Mucosa of stomach (tissue), 1 donor: ENCODE results near the gene BLVRB.
"Not testable (repeated sequence)": the region's sequence is repeated elsewhere in the genome, so short reads cannot be mapped to it uniquely, and the experiment has no call there.

Experiments used
- H3K27me3 ChIP-seq: one replicate; pipeline ENCODE4 v1.7.0; 2013; ENCODE audit warnings: mild to moderate bottlenecking, low read length; ENCODE audit not compliant: control insufficient read depth, insufficient read depth
- H3K36me3 ChIP-seq: one replicate; pipeline ENCODE4 v1.7.0; 2013; ENCODE audit warnings: low read length; ENCODE audit not compliant: control insufficient read depth, insufficient read depth
- H3K4me1 ChIP-seq: one replicate; pipeline ENCODE4 v1.7.0; 2013; ENCODE audit warnings: mild to moderate bottlenecking, low read length; ENCODE audit not compliant: control insufficient read depth, insufficient read depth
- H3K4me3 ChIP-seq: one replicate; pipeline ENCODE4 v1.7.0; 2013; ENCODE audit warnings: low read length
- H3K9ac ChIP-seq: one replicate; pipeline ENCODE4 v1.7.0; 2013; ENCODE audit warnings: mild to moderate bottlenecking, low read length, moderate library complexity
- H3K9me3 ChIP-seq: one replicate; pipeline ENCODE4 v1.7.0; 2013; ENCODE audit warnings: mild to moderate bottlenecking, low read length, moderate library complexity; ENCODE audit not compliant: control insufficient read depth
- donor health status: Pancreatic carcinoma.

Gene BLVRB

DNA sequence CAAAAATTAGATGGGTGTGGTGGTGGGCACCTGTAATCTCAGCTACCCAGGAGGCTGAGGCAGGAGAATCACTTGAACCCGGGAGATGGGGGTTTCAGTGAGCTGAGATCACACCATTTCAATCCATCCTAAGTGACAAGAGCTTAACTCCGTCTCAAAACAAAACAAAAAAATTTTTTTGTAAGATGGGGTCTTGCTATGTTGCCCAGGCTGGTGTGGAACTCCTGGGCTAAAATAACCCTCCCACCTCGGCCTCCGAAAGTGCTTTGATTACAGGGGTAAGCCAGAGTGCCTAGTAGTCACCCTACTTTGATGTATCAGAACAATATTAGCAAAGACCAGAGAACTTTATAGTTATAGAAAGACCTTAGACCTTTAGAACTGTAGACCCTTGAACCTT is 9.2 kb upstream of the BLVRB start:
- no peak overlapping the region for H3K4me3 ChIP-seq
- no peaks in the 10 kb centered on the region for H3K36me3 ChIP-seq
- H3K9me3 ChIP-seq: no peaks in the 10 kb centered on the region
- H3K9ac ChIP-seq: no peak overlapping the region
- no peaks in the 10 kb centered on the region for H3K27me3 ChIP-seq
- H3K4me1 ChIP-seq: no peaks in the 10 kb centered on the region

DNA sequence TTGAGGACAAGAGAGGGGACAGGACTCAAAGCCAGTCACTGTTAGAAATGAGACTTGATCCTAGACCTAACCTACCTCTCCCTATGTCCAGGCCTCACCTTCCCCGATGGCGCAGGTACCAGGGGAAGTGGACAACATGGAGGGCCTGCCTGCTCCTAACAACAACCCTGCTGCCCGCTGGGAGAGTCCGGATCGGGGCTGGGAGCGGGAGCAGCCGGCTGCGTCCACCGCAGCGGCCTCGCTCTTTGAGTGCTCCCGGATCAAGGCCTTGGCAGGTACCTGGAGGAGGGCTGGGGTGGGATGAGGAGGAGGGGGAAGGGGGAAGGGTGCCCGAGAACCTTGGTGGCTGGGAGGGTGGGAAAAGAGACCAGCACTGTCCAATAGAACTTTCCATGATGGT is 7.0 kb upstream of the BLVRB start:
- Histone ChIP-seq H3K9me3 (no peaks in the 10 kb centered on the region), H3K36me3 (no peaks in the 10 kb centered on the region), H3K9ac (no peak overlapping the region), H3K27me3 (no peaks in the 10 kb centered on the region), H3K4me3 (no peak overlapping the region), H3K4me1 (no peaks in the 10 kb centered on the region)

DNA sequence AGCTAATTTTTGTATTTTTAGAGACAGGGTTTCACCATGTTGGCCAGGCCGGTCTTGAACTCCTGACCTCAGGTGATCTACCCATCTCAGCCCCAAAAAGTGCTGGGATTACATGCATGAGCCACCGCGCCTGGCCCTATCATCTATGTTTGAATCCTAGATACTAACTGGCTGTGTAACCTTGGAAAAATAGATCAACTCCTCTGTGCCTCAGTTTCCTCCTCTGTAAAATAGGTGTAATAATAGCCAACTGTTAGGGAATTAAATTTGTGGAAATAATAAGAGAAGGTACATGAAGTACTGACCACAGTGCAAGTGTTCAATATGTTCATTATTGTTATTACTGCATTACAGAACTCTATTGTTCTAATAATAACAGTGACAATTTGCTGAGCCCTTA is 5.6 kb upstream of the BLVRB start:
- Histone ChIP-seq H3K36me3 (no peaks in the 10 kb centered on the region), H3K27me3 (peaks cover 6% of the 10 kb centered on the region), H3K9ac (no peak overlapping the region), H3K4me3 (no peak overlapping the region), H3K9me3 (no peaks in the 10 kb centered on the region), H3K4me1 (peaks cover 7% of the 10 kb centered on the region)

DNA sequence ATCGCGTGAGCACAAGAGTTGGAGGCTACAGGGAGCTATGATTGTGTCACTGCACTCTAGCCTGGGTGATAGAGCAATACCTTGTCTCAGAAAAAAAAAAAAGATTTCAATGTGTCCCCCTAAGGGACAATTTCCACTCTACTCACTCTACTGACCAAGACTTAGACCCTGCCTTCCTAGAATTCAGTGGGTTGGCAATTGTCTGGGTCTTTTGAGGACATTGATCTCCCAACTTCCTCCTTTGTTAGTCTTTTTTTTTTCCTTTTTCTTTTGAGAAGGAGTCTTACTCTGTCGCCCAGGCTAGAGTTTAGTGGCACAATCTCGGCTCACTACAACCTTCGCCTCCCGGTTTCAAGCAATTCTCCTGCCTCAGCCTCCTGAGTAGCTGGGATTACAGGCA is 3.5 kb upstream of the BLVRB start:
- Histone ChIP-seq H3K36me3 (no peaks in the 10 kb centered on the region), H3K9me3 (no peaks in the 10 kb centered on the region), H3K27me3 (peaks cover 6% of the 10 kb centered on the region), H3K4me1 (peaks cover 18% of the 10 kb centered on the region), H3K9ac (no peak overlapping the region), H3K4me3 (no peak overlapping the region)

DNA sequence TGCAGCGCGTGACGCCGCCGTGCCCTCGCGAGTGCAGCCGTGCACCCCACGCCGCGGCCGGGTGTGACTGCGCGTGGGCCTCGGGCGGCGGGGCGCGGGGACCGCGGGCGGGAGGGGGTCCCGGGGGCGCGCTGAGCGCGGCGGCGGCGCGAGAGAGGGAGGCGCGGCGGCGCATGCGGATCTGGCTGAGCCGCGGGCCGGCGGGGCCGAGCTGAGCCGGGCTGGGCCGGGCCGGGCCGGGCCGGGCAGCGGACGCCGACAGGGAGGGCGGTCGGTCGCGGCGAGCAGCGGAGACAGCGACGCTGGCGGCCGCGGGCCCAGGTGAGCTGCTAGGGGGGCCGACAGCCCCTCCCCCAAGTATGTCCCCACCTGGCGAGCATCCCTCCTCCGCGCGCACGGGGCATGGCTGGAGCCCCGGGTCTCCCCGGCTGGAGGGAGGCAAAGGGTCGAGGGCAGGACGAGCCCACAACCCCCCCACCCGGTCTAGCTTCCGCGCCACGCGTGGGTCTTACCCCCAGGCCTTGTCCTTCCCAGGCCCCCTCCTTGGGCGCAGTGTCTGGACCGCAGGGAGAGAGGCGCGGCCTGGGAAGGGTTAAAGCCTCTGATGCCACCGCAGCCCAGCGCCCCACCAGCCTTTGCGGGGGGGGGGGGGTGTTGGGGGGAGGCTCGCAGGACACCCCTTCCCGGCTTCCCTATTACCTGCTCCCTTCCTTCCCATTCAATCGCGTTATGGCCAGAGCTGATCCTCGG is 1.6 kb upstream of the BLVRB start, which contains the start of gene SPTBN4:
Gene SPTBN4 (plus strand): TSS at position 17 of the 750 bp plus-strand sequence. CDS start 5,621 bp downstream, outside the sequence.
- H3K36me3 ChIP-seq: no peaks in the 10 kb centered on the region
- no peaks in the 10 kb centered on the region for H3K9me3 ChIP-seq
- peaks cover 6% of the 10 kb centered on the region for H3K27me3 ChIP-seq
- H3K4me3 ChIP-seq: peak within 1 kb of the TSS; percentile 85
- peaks cover 18% of the 10 kb centered on the region for H3K4me1 ChIP-seq
- H3K9ac ChIP-seq: peak within 1 kb of the TSS; percentile 40

DNA sequence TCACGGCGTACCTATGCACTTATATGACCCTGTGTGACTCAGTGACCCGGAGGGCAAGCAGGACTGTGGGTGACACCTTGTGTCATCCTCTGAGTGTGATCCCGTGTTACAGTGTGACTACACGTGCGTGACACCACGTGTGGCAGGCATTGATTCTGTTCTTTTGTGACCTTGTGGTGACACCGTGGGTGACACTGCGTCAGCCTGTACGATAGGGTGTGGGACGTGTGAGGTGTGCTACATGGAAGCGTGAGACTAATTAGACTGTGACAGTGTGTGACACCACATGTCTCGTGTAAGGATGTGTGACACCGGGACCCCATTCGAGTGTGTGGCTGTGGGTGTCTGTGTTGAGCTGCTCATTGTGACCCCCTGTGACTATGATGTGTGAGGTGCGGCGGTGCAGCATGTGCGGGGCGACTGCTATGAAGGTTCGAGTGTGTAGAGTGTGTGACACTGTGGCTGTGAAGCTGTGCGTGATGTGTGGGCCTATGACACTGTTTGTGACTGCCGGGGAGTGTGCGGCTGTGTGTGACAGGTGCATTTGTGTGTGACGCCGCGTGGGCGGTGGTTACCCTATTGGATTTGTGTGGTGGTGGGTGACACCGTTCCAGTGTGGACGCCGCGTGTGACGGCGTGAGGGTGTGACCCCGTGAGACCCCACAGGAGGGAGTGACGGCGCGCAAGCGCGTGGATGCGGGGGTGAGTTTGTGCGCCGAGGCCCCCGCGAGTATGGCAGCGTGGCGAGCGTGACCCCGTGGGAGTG is 857 bp upstream of the BLVRB start:
- Histone ChIP-seq H3K9ac (peak overlapping the region; percentile 40), H3K36me3 (no peaks in the 10 kb centered on the region), H3K4me3 (peak overlapping the region; percentile 85), H3K9me3 (no peaks in the 10 kb centered on the region), H3K27me3 (peaks cover 6% of the 10 kb centered on the region), H3K4me1 (peaks cover 22% of the 10 kb centered on the region)

DNA sequence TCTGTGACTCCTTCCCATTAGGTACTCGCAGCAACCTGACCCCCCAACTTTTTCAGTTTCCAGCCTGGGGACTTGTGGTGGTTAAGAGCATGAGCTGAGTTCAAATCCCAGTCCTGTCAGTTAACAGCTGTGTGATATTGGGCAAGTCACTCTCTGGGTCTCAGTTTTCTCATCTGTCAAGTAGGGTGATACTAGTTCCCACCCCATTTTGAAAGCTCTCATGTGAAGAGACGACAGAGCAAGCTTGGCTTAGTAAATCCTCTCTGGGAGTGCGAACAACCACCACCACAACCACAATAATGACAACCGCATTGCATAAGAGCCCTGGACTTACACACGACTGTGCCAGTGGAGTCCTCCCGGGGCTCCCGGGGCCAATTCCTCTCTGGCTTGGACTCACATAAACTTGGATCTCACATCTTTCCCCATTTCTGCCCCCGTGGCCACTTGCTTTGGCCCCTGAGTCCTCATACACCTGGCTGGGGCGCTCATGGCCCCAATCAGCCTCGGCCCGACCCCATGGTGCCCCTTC is 454 bp downstream of the BLVRB start:
- Histone ChIP-seq H3K4me3 (peak overlapping the region; percentile 83), H3K4me1 (peaks cover 27% of the 10 kb centered on the region), H3K9me3 (no peaks in the 10 kb centered on the region), H3K9ac (peak overlapping the region; percentile 88), H3K36me3 (no peaks in the 10 kb centered on the region), H3K27me3 (peaks cover 6% of the 10 kb centered on the region)

DNA sequence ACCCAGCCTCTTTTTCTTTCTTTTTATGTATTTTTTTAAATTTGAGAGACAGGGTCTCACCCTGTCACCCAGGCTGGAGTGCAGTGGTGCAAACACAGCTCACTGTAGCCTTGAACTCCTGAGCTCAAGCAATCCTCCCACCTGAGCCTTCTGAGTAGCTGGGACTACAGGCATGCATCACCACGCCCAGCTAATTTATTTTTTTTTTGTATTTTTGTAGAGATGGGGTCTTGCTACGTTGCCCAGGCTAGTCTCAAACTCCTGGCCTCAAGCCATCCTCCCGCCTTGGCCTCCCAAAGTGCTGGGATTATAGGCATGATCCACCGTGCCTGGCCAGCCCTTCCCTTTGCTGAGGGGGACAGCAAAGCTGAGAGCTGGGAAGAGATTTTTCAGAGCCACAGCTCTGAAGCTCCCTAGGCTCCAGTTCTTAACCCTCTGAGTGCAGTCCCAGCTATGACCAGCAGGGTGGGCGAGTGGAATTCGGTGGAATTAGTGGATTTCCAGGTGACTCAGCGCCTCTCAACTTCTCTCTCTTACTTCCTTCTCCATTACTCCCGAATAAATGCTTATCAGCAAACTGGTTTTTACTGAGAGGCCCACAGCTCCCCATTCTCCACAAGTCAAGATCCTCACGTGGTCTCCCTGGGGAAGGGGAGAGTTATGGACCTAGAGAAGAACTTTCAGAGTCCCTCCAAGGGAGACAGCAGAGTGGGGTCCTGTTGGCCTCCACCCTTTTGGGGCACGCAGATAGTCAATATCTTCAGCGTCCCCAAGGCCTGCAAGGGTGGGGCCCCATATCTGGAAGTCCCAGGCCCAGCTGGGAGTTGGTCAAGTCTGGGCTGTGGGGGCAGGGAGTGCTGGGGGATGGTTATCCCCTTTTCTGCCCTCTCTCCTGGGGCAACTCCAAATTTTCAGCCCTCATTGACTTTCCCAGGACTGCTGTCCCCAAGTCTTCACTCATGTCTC is 1.2 kb downstream of the BLVRB start:
- Histone ChIP-seq H3K9ac (peak overlapping the region; percentile 88), H3K4me3 (peak overlapping the region; percentile 83), H3K9me3 (no peaks in the 10 kb centered on the region), H3K36me3 (no peaks in the 10 kb centered on the region), H3K4me1 (peaks cover 27% of the 10 kb centered on the region), H3K27me3 (peaks cover 6% of the 10 kb centered on the region)

DNA sequence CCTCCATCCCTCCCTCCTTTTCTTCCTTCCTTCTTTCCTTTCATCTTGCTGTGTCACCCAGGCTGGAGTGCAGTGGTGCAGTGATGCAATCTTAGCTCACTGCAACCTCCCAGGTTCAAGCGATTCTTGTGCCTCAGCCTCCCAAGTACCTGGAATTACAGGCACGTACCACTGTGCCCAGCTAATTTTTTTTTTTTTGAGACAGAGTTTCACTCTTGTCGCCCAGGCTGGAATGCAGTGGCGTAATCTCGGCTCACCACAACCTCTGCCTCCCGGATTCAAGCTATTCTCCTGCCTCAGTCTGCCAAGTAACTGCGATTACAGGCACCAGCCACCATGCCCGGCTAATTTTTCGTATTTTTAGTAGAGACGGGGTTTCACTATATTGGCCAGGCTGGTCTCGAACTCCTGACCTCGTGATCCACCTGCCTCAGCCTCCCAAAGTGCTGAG is 1.9 kb downstream of the BLVRB start:
- not testable (repeated sequence) for H3K4me3 ChIP-seq
- Histone ChIP-seq H3K9ac (peak overlapping the region; percentile 88), H3K4me1 (peaks cover 27% of the 10 kb centered on the region)

DNA sequence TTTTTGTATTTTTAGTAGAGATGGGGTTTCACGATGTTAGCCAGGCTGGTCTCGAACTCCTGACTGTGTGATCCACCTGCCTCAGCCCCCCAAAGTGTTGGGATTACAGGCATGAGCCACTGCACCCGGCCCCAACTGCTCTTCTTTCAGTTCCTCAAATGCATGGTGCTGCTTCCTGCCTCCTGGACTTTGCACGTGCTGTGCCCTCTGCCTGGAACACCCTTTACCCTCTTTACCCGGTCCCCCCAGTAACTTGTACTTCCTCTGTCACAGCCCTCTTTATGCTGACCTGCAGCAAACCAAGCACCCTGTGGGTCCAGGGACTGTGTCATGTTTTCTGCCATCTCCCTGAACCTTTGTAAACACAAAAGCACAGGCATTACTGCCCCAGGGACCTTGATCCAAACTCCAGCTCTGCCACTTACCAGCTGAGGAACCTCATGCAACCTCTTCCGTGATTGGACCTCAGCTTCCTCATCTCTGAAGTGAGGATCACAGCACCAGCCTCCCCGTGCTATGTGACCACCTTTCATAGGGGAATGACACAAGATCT is 3.8 kb downstream of the BLVRB start:
- no peak overlapping the region for H3K9ac ChIP-seq
- H3K4me1 ChIP-seq: peaks cover 26% of the 10 kb centered on the region
- H3K9me3 ChIP-seq: no peaks in the 10 kb centered on the region
- no peaks in the 10 kb centered on the region for H3K36me3 ChIP-seq
- peaks cover 6% of the 10 kb centered on the region for H3K27me3 ChIP-seq
- H3K4me3 ChIP-seq: no peak overlapping the region

More for the DNA sequence above, 1.9 kb downstream of the BLVRB start:
- H3K9me3 ChIP-seq, H3K36me3 ChIP-seq, H3K27me3 ChIP-seq: not testable (repeated sequence)

DNA sequence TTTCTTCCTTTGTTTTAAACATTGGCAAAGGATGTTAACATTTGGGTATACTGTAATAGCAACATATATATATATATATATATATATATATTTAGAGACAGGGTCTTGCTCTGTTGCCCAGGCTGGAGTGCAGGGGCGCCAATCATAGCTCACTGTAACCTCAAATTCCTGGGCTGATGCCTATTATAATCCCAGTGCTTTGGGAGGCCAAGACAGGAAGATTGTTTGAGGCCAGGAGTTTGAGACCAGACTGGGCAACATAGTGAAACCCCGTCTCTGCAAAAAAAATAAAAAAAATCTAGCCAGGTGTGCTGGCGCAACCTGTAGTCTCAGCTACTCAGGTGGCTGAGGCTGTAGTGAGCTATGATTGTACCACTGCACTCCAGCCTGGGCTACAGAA is 5.4 kb downstream of the BLVRB start:
- Histone ChIP-seq H3K9ac (no peak overlapping the region), H3K9me3 (no peaks in the 10 kb centered on the region), H3K36me3 (no peaks in the 10 kb centered on the region), H3K4me1 (peaks cover 18% of the 10 kb centered on the region), H3K4me3 (no peak overlapping the region), H3K27me3 (no peaks in the 10 kb centered on the region)
